Endothelial cell (in vitro differentiated cells): ENCODE data around the gene KCNV2. TPM values are rescaled to one million over a fixed set of nuclear protein-coding genes. Genes with fewer than 3 reads are reported as not detected.

Source experiments
- DNase-seq: peaks from one replicate; pipeline ENCODE4 v3.0.0; 2021; ENCODE audit warnings: low spot score
- H3K27ac Mint-ChIP-seq: one replicate; pipeline ENCODE4 v1.8.0; 2021; ENCODE audit warnings: mixed read lengths, inconsistent platforms; ENCODE audit not compliant: unreplicated experiment
- H3K27me3 Mint-ChIP-seq: one replicate; pipeline ENCODE4 v1.8.0; 2021; ENCODE audit warnings: mild to moderate bottlenecking, moderate library complexity, mixed read lengths, inconsistent platforms; ENCODE audit not compliant: unreplicated experiment
- H3K36me3 Mint-ChIP-seq: one replicate; pipeline ENCODE4 v1.8.0; 2021; ENCODE audit warnings: mild to moderate bottlenecking, low read depth, mixed read lengths, inconsistent platforms; ENCODE audit not compliant: unreplicated experiment
- H3K4me1 Mint-ChIP-seq: one replicate; pipeline ENCODE4 v1.8.0; 2021; ENCODE audit warnings: mild to moderate bottlenecking, mixed read lengths, inconsistent platforms; ENCODE audit not compliant: unreplicated experiment
- H3K4me3 Mint-ChIP-seq: one replicate; pipeline ENCODE4 v1.8.0; 2021; ENCODE audit warnings: mild to moderate bottlenecking, mixed read lengths, inconsistent platforms; ENCODE audit not compliant: unreplicated experiment
- H3K9me3 Mint-ChIP-seq: one replicate; pipeline ENCODE4 v1.8.0; 2021; ENCODE audit warnings: mixed read lengths, inconsistent platforms; ENCODE audit not compliant: unreplicated experiment
- CTCF ChIP-seq: fragments of 200-600 bp; sonication (generic); IDR thresholded peaks from one replicate; pipeline ENCODE4 v1.5.0; 2021; ENCODE audit warnings: antibody characterized with exemption; ENCODE audit not compliant: unreplicated experiment
- total RNA-seq: library from RNA; stranded (reverse); fragmentation: NEBNext Ultra II Directional; extraction: Animal tissue kit (Norgen Biotek cat#: 25700); gene quantifications from one replicate; pipeline ENCODE4 v1.2.1, GENCODE V29; 2021; ENCODE audit not compliant: unreplicated experiment

The KCNV2 gene
- total RNA-seq, 1 donor from 2014 or later: not detected

DNA sequence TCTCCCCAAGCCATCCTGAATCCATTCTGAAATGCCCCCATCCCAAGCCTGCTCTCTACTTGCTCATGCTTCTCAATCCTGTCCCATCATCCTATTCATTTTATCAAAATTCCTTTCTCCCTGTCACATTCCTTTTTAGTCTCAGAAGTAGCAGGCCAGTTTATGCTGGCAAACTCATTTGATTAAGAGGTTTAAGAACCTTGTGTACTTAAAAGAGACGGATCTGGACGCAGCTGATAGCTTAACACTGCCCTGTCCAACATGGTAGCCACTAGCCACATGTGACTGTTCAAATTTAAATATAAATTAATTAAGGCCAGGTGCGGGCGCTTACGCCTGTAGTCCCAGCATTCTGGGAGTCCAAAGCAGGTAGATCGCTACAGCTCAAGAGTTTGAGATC lies 5.6 kb upstream of the KCNV2 start:
- H3K4me1 Mint-ChIP-seq: no peaks in the 10 kb centered on the region
- H3K4me3 Mint-ChIP-seq: no peak overlapping the region
- TF ChIP-seq CTCF: no peak
- H3K27me3 Mint-ChIP-seq: no peaks in the 10 kb centered on the region
- H3K9me3 Mint-ChIP-seq: no peaks in the 10 kb centered on the region
- H3K36me3 Mint-ChIP-seq: no peaks in the 10 kb centered on the region
- no peak for DNase-seq
- no peak overlapping the region for H3K27ac Mint-ChIP-seq

DNA sequence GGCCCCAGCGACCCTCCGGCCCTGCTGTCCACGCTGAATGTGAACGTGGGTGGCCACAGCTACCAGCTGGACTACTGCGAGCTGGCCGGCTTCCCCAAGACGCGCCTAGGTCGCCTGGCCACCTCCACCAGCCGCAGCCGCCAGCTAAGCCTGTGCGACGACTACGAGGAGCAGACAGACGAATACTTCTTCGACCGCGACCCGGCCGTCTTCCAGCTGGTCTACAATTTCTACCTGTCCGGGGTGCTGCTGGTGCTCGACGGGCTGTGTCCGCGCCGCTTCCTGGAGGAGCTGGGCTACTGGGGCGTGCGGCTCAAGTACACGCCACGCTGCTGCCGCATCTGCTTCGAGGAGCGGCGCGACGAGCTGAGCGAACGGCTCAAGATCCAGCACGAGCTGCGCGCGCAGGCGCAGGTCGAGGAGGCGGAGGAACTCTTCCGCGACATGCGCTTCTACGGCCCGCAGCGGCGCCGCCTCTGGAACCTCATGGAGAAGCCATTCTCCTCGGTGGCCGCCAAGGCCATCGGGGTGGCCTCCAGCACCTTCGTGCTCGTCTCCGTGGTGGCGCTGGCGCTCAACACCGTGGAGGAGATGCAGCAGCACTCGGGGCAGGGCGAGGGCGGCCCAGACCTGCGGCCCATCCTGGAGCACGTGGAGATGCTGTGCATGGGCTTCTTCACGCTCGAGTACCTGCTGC lies 839 bp downstream of the KCNV2 start:
- Mint-ChIP-seq H3K4me1 (no peaks in the 10 kb centered on the region), H3K9me3 (no peaks in the 10 kb centered on the region), H3K36me3 (peaks cover 5% of the 10 kb centered on the region), H3K4me3 (no peak overlapping the region), H3K27me3 (peaks cover 3% of the 10 kb centered on the region), H3K27ac (no peak overlapping the region)
- no peak for DNase-seq
- no peak for TF ChIP-seq CTCF

DNA sequence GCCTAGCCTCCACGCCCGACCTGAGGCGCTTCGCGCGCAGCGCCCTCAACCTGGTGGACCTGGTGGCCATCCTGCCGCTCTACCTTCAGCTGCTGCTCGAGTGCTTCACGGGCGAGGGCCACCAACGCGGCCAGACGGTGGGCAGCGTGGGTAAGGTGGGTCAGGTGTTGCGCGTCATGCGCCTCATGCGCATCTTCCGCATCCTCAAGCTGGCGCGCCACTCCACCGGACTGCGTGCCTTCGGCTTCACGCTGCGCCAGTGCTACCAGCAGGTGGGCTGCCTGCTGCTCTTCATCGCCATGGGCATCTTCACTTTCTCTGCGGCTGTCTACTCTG lies 1.4 kb downstream of the KCNV2 start:
- Mint-ChIP-seq H3K36me3 (peaks cover 5% of the 10 kb centered on the region), H3K4me3 (no peak overlapping the region), H3K27me3 (peaks cover 3% of the 10 kb centered on the region), H3K4me1 (no peaks in the 10 kb centered on the region), H3K9me3 (no peaks in the 10 kb centered on the region), H3K27ac (no peak overlapping the region)
- no peak for DNase-seq
- no peak for TF ChIP-seq CTCF

GRCh38 chr9:2720179-2720654 lies 2.9 kb downstream of the KCNV2 start:
- peaks cover 5% of the 10 kb centered on the region for H3K36me3 Mint-ChIP-seq
- no peak for TF ChIP-seq CTCF
- H3K27ac Mint-ChIP-seq: no peak overlapping the region
- H3K4me3 Mint-ChIP-seq: no peak overlapping the region
- DNase-seq: no peak
- H3K27me3 Mint-ChIP-seq: peaks cover 3% of the 10 kb centered on the region
- H3K4me1 Mint-ChIP-seq: no peaks in the 10 kb centered on the region
- no peaks in the 10 kb centered on the region for H3K9me3 Mint-ChIP-seq

GRCh38 chr9:2722715-2723114 lies 5.4 kb downstream of the KCNV2 start:
- no peak for DNase-seq
- Mint-ChIP-seq H3K4me1 (no peaks in the 10 kb centered on the region), H3K27me3 (peaks cover 2% of the 10 kb centered on the region), H3K4me3 (no peak overlapping the region), H3K27ac (no peak overlapping the region), H3K36me3 (peaks cover 5% of the 10 kb centered on the region), H3K9me3 (no peaks in the 10 kb centered on the region)
- TF ChIP-seq CTCF: no peak
